Caco-2 (cell line): ENCODE results near the gene ZNF644. TPM values are rescaled to one million over a fixed set of nuclear protein-coding genes. Genes with fewer than 3 reads are reported as not detected.

Source experiments
- BruUV-seq: library from RNA; stranded (reverse); fragments of 400-500 nt; replicated peaks from 2 replicates; lab custom pipeline; 2021; lab: Mats Ljungman, UMichigan
- CTCF ChIA-PET: fragments of 300-600 bp; sonication (Branson Sonifier 250); formaldehyde crosslinking; loops from one replicate; lab custom pipeline; 2022; ENCODE audit warnings: antibody characterized with exemption; lab: Charles Lee
- POLR2A ChIA-PET: fragments of 300-600 bp; sonication (Branson Sonifier 250); formaldehyde crosslinking; loops from one replicate; lab custom pipeline; 2022; ENCODE audit warnings: antibody characterized with exemption; lab: Charles Lee
- DNase-seq, 2 experiments: peaks; one replicate each; pipeline versions ENCODE4 v3.0.0 to v3.0.0-alpha.2; 2020 to 2022
- H3K27me3 ChIP-seq: replicated peaks from 2 replicates; pipeline ENCODE4 v1.6.0; 2011; ENCODE audit warnings: low read length; ENCODE audit not compliant: control insufficient read depth, insufficient read depth
- H3K36me3 ChIP-seq: 2 replicates; pipeline ENCODE4 v1.5.1; 2011; ENCODE audit warnings: low read length; ENCODE audit not compliant: control insufficient read depth, insufficient read depth
- H3K4me1 ChIP-seq: fragments of 250-450 bp; sonication (Bioruptor Pico); 2 replicates; pipeline ENCODE4 v1.5.1; 2020; ENCODE audit warnings: mild to moderate bottlenecking
- H3K4me3 ChIP-seq: 2 replicates; pipeline ENCODE4 v1.5.1; 2011; ENCODE audit warnings: low read depth, mild to moderate bottlenecking, control low read depth, low read length
- H3K9me3 ChIP-seq: fragments of 250-450 bp; sonication (Bioruptor Pico); 2 replicates; pipeline ENCODE4 v1.5.1; 2020; ENCODE audit warnings: mild to moderate bottlenecking, moderate library complexity
- H3K27ac Mint-ChIP-seq: one replicate; pipeline ENCODE4 v1.8.0; 2022; ENCODE audit warnings: mixed read lengths; ENCODE audit not compliant: unreplicated experiment
- H3K27me3 Mint-ChIP-seq: one replicate; pipeline ENCODE4 v1.8.0; 2022; ENCODE audit warnings: mixed read lengths; ENCODE audit not compliant: insufficient read depth, unreplicated experiment
- H3K36me3 Mint-ChIP-seq: one replicate; pipeline ENCODE4 v1.8.0; 2022; ENCODE audit warnings: mild to moderate bottlenecking, mixed read lengths; ENCODE audit not compliant: insufficient read depth, unreplicated experiment
- H3K4me1 Mint-ChIP-seq: one replicate; pipeline ENCODE4 v1.8.0; 2022; ENCODE audit warnings: low read depth, mixed read lengths; ENCODE audit not compliant: unreplicated experiment
- H3K4me3 Mint-ChIP-seq: one replicate; pipeline ENCODE4 v1.8.0; 2022; ENCODE audit warnings: mild to moderate bottlenecking, moderate library complexity, mixed read lengths; ENCODE audit not compliant: unreplicated experiment
- H3K9me3 Mint-ChIP-seq: one replicate; pipeline ENCODE4 v1.8.0; 2022; ENCODE audit warnings: mixed read lengths; ENCODE audit not compliant: unreplicated experiment
- CTCF ChIP-seq, 2 experiments: fragments of 200-600 bp in 1 of 2; IDR thresholded peaks; 1 replicate in 1 of 2; 2 replicates in 1 of 2; pipeline versions ENCODE4 v1.5.1 to v1.8.0; 2011 to 2022; ENCODE audit warnings: antibody characterized with exemption in 1 of 2, control low read depth in 1 of 2, inconsistent platforms in 1 of 2, low read depth in 1 of 2, low read length in 1 of 2, mild to moderate bottlenecking in 1 of 2, moderate library complexity in 1 of 2; ENCODE audit not compliant: insufficient read depth in 1 of 2, severe bottlenecking in 1 of 2, unreplicated experiment in 1 of 2
- intact Hi-C: fragments of 100-400 bp; cut with micrococcal nuclease; formaldehyde crosslinking; loops from one replicate; pipeline ENCODE4 v1.10.0; 2022; ENCODE audit not compliant: unreplicated experiment
- total RNA-seq: library from RNA; stranded (reverse); gene quantifications from 2 replicates; pipeline ENCODE4 v1.2.3, GENCODE V29; 2022

ZNF644 gene
- total RNA-seq, 1 experiment from 2014 or later: 32.5 TPM

DNA sequence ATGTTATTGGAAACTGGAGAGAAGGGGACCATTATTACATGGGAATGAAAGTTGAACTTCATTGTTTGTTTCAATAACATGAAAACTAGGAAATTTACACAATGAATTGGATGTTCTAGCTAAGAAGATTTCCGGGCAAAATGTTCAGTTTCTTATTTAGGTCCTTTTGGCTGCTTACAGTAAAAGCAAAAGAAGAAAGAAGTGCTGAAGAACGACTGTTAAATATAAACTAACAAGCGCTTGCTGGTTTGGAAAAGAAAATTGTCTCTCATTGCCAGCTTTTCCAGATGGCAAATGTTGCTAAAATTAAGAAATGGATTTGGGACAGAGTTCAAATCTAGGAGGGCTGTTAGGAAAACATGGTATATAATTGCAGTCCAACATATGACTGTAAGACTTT lies 139.6 kb downstream of the ZNF644 start:
- no TSS peak for BruUV-seq
- no peaks in the 10 kb centered on the region for H3K4me1 ChIP-seq
- intact Hi-C loops: no loop called here
- peaks cover 9% of the 10 kb centered on the region; the same call in 1 of the 2 replicates for H3K9me3 ChIP-seq
- H3K27me3 ChIP-seq: no peaks in the 10 kb centered on the region
- Mint-ChIP-seq H3K27me3 (no peaks in the 10 kb centered on the region), H3K36me3 (peaks cover 5% of the 10 kb centered on the region), H3K27ac (no peak overlapping the region), H3K4me1 (no peaks in the 10 kb centered on the region), H3K9me3 (peaks cover 17% of the 10 kb centered on the region), H3K4me3 (no peak overlapping the region)
- H3K4me3 ChIP-seq: no peak overlapping the region
- TF ChIP-seq CTCF (IDR thresholded peaks at IDR 0.05; ENCODE audit: insufficient read depth in 1 of 2, low read depth in 1 of 2, low read length in 1 of 2, severe bottlenecking in 1 of 2, unreplicated experiment in 1 of 2): no peak
- POLR2A ChIA-PET: no interaction called here
- no peak for DNase-seq
- CTCF ChIA-PET: no interaction called here
- H3K36me3 ChIP-seq: no peaks in the 10 kb centered on the region

GRCh38 chr1:90881034-90881433 lies 140.8 kb downstream of the ZNF644 start:
- ChIA-PET POLR2A (no interaction called here), CTCF (no interaction called here)
- no TSS peak for BruUV-seq
- H3K36me3 Mint-ChIP-seq: no peaks in the 10 kb centered on the region
- H3K4me3 Mint-ChIP-seq: no peak overlapping the region
- H3K27ac Mint-ChIP-seq: no peak overlapping the region
- no peaks in the 10 kb centered on the region for H3K4me1 Mint-ChIP-seq
- Histone ChIP-seq H3K4me1 (no peaks in the 10 kb centered on the region), H3K36me3 (no peaks in the 10 kb centered on the region), H3K27me3 (no peaks in the 10 kb centered on the region), H3K4me3 (no peak overlapping the region), H3K9me3 (peaks cover 9% of the 10 kb centered on the region; the same call in 1 of the 2 replicates)
- H3K9me3 Mint-ChIP-seq: peaks cover 17% of the 10 kb centered on the region
- no peak for DNase-seq
- intact Hi-C loops: no loop called here
- TF ChIP-seq CTCF (IDR thresholded peaks at IDR 0.05; ENCODE audit: insufficient read depth in 1 of 2, low read depth in 1 of 2, low read length in 1 of 2, severe bottlenecking in 1 of 2, unreplicated experiment in 1 of 2): no peak
- H3K27me3 Mint-ChIP-seq: no peaks in the 10 kb centered on the region

- BruUV-seq: no TSS peak
- H3K4me1 Mint-ChIP-seq: no peaks in the 10 kb centered on the region
- no peaks in the 10 kb centered on the region for H3K4me1 ChIP-seq
Observed at GRCh38 chr1:90879281-90879680, 142.6 kb downstream of the ZNF644 start.

More at GRCh38 chr1:90879281-90879680, 142.6 kb downstream of the ZNF644 start:
- DNase-seq: no peak
- Mint-ChIP-seq H3K27me3 (no peaks in the 10 kb centered on the region), H3K9me3 (peaks cover 17% of the 10 kb centered on the region), H3K4me3 (no peak overlapping the region), H3K27ac (no peak overlapping the region), H3K36me3 (no peaks in the 10 kb centered on the region)
- no peaks in the 10 kb centered on the region for H3K36me3 ChIP-seq
- peaks cover 9% of the 10 kb centered on the region; the same call in 1 of the 2 replicates for H3K9me3 ChIP-seq
- H3K4me3 ChIP-seq: no peak overlapping the region
- CTCF ChIA-PET: no interaction called here
- no peak for TF ChIP-seq CTCF (IDR thresholded peaks at IDR 0.05; ENCODE audit: insufficient read depth in 1 of 2, low read depth in 1 of 2, low read length in 1 of 2, severe bottlenecking in 1 of 2, unreplicated experiment in 1 of 2)
- H3K27me3 ChIP-seq: no peaks in the 10 kb centered on the region
- POLR2A ChIA-PET: no interaction called here
- intact Hi-C loops: no loop called here
